Gastrocnemius medialis (tissue), 4 donors: ENCODE results near the gene ZNF232. TPM values are rescaled to one million over a fixed set of nuclear protein-coding genes. Genes with fewer than 3 reads are reported as not detected.

Source experiments
- ATAC-seq, 2 donors: fragments of 150-250 bp; one replicate each; pipeline ENCODE4 v1.9.1; 2016
- DNase-seq, 2 donors: peaks; one replicate each; pipeline ENCODE4 v3.0.0-alpha.2; 2019
- H3K27ac ChIP-seq, 4 donors: fragments of 200-600 bp; sonication (generic); 1 replicate in 1 of 4; 2 replicates in 3 of 4; pipeline ENCODE4 v1.5.1; 2016 to 2018; ENCODE audit warnings: mild to moderate bottlenecking in 2 of 4, moderate library complexity in 1 of 4
- H3K27me3 ChIP-seq, 3 donors: fragments of 200-600 bp; sonication (generic) in 2 of 3; 1 replicate in 1 of 3; 2 replicates in 2 of 3; pipeline versions ENCODE4 v1.5.1 to v1.6.0; 2016 to 2019; ENCODE audit warnings: mild to moderate bottlenecking in 1 of 3, moderate library complexity in 1 of 3
- H3K36me3 ChIP-seq, 2 donors: fragments of 200-600 bp; sonication (generic) in 1 of 2; one replicate each; pipeline ENCODE4 v1.5.1; 2017 to 2018
- H3K4me1 ChIP-seq, 2 donors: fragments of 200-600 bp; sonication (generic) in 1 of 2; one replicate each; pipeline ENCODE4 v1.5.1; 2016 to 2017; ENCODE audit warnings: mild to moderate bottlenecking in 2 of 2
- H3K4me3 ChIP-seq, 4 donors: fragments of 200-600 bp; sonication (generic) in 3 of 4; 1 replicate in 1 of 4; 2 replicates in 3 of 4; pipeline ENCODE4 v1.5.1; 2016 to 2019; ENCODE audit warnings: mild to moderate bottlenecking in 2 of 4
- H3K9me3 ChIP-seq, 3 donors: fragments of 200-600 bp; sonication (generic) in 2 of 3; 1 replicate in 1 of 3; 2 replicates in 2 of 3; pipeline ENCODE4 v1.5.1; 2016 to 2019
- POLR2A ChIP-seq, 2 donors: fragments of 450-650 bp; IDR thresholded peaks; one replicate each; pipeline ENCODE4 v1.6.1; 2017; ENCODE audit warnings: antibody characterized with exemption in 2 of 2, mild to moderate bottlenecking in 2 of 2, moderate library complexity in 2 of 2
- in situ Hi-C, 4 donors: fragments of 200-750 bp; cut with MboI; loops; one replicate each; pipeline versions ENCODE4 v1.15.0 to v1.8.0; 2017; ENCODE audit warnings: low sequenced_read_pairs in 4 of 4
- intact Hi-C: fragments of 100-400 bp; cut with DNase I; formaldehyde crosslinking; loops from one replicate; pipeline ENCODE4 v1.15.1; 2023; ENCODE audit warnings: low total_unique reads
- total RNA-seq, 4 donors: library from RNA; depleted of rRNA; stranded (reverse); fragments of >200 nt; gene quantifications; one replicate each; pipeline versions ENCODE4 v1.1.0 to v1.2.3, GENCODE V29; 2016
- TF ChIP-seq, protein P1 (sequence below), 5 experiments: fragments of 450-650 bp in 3 of 5; fragments of 200-600 bp in 2 of 5; sonication (generic) in 2 of 5; IDR thresholded peaks in 4 of 5; conservative IDR thresholded peaks in 1 of 5; 1 replicate in 4 of 5; 2 replicates in 1 of 5; pipeline ENCODE4 v1.5.1; 2016 to 2019; ENCODE audit warnings: antibody characterized with exemption in 5 of 5, mild to moderate bottlenecking in 3 of 5, moderate library complexity in 3 of 5

ZNF232 gene
- total RNA-seq, 4 donors from 2014 or later = 5.8 to 13.5 (median 7.7) TPM

DNA sequence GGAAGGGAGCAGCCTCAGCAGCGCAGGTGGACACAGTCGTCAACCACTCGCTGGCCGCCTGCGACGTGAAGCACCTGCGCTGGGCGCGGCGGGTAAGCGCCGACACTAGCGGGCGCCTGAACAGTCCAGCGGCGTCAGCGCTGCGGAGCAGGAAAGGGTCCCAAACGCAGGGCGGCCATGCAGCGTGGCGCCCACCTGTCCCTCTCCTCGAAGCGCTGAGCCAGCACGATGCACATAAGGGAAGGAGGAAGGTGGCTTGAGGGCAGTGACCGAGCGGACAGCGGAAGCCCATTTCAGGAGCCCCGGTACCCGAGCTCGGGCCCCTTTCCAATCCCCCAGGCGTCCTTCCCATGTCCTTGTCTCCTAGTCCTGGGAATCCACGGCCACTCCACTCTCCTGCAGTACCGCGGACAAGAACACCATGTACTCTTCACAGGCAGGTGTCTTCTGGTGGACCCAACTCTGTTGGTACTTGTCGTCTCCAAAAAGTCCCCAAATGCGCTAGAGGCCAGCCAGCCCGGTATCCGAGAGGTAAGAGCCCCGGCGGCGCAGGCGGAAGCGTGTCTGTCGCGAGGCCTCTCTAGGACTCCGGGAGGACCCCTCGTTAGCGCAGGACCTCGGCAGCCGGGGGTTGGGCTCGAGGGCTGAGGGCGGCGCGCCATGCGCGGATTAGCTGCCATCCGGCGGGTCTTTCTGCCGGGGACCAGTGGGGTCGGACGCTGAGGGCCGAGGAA lies 14.4 kb downstream of the ZNF232 start:
- Histone ChIP-seq H3K9me3 (peaks cover 11 to 50% (median 32%) of the 10 kb centered on the region in 3 donors), H3K36me3 (peaks cover under 1 to 20% of the 10 kb centered on the region in 2 donors), H3K4me3 (peak overlapping the region; percentile 45 to 51 (median 46)), H3K4me1 (peaks cover 0 to 3% of the 10 kb centered on the region in 2 donors), H3K27me3 (no peaks in the 10 kb centered on the region), H3K27ac (peak overlapping the region in 2 of 4 donors; percentile 29 to 35)
- intact Hi-C loops (no loop called here), in situ Hi-C loops (no loop called here)
- no peak for TF ChIP-seq POLR2A (IDR thresholded peaks at IDR 0.05)
- TF ChIP-seq, protein P1, sequence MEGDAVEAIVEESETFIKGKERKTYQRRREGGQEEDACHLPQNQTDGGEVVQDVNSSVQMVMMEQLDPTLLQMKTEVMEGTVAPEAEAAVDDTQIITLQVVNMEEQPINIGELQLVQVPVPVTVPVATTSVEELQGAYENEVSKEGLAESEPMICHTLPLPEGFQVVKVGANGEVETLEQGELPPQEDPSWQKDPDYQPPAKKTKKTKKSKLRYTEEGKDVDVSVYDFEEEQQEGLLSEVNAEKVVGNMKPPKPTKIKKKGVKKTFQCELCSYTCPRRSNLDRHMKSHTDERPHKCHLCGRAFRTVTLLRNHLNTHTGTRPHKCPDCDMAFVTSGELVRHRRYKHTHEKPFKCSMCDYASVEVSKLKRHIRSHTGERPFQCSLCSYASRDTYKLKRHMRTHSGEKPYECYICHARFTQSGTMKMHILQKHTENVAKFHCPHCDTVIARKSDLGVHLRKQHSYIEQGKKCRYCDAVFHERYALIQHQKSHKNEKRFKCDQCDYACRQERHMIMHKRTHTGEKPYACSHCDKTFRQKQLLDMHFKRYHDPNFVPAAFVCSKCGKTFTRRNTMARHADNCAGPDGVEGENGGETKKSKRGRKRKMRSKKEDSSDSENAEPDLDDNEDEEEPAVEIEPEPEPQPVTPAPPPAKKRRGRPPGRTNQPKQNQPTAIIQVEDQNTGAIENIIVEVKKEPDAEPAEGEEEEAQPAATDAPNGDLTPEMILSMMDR (IDR thresholded peaks at IDR 0.05 in 4 of 5, conservative IDR thresholded peaks at IDR 0.05 in 1 of 5) = no peak
- ATAC-seq (peak in 1 of 2 donors; percentile 20), DNase-seq (no peak)

DNA sequence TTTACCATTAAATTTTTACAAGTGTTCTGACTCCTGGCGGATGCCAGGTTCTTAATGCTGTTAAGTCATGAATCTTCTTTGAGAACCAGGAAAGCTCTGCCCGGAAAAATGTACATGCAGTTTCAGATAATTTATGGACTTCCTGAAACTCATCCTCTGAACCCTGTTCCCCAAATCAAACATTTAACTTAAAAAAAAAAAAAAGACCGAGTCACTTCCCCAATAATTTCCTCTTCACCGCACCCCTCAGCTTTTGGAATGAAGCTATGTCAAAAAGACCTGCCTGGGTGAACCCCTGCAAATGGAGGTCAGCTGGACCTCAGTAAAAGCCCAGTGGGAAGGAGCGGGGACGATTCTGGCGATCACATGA lies 15.0 kb downstream of the ZNF232 start:
- Histone ChIP-seq H3K27ac (peak overlapping the region in 2 of 4 donors; percentile 29 to 35), H3K4me1 (peaks cover 0 to 3% of the 10 kb centered on the region in 2 donors), H3K4me3 (peak overlapping the region; percentile 45 to 51 (median 46)), H3K9me3 (peaks cover 13 to 55% (median 35%) of the 10 kb centered on the region in 3 donors), H3K36me3 (peaks cover 6 to 26% of the 10 kb centered on the region in 2 donors), H3K27me3 (no peaks in the 10 kb centered on the region)
- no peak for DNase-seq
- in situ Hi-C loops (no loop called here), intact Hi-C loops (no loop called here)
- TF ChIP-seq, protein P1 (IDR thresholded peaks at IDR 0.05 in 4 of 5, conservative IDR thresholded peaks at IDR 0.05 in 1 of 5) = no peak
- no peak for TF ChIP-seq POLR2A (IDR thresholded peaks at IDR 0.05)
- ATAC-seq = no peak

DNA sequence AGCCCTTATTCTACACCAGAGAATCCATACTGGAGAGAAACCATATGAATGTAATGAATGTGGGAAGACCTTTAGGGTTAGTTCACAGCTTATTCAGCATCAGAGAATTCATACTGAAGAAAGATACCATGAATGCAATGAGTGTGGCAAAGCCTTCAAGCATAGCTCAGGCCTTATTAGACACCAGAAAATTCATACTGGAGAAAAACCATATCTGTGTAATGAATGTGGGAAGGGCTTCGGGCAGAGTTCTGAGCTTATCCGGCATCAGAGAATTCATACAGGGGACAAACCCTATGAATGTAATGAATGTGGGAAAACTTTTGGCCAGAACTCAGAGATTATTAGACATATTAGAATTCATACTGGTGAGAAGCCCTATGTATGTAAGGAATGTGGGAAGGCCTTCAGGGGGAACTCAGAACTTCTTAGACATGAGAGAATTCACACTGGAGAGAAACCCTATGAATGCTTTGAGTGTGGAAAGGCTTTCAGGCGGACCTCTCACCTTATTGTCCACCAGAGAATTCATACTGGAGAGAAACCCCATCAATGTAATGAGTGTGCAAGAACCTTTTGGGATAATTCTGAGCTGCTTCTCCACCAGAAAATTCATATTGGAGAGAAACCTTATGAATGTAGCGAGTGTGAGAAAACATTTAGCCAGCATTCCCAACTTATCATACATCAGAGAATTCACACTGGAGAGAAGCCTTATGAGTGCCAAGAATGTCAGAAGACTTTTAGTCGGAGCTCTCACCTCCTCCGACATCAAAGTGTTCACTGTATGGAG lies 19.3 kb downstream of the ZNF232 start:
- ATAC-seq (no peak), DNase-seq (no peak)
- Histone ChIP-seq H3K9me3 (peaks cover 13 to 87% (median 62%) of the 10 kb centered on the region in 3 donors), H3K4me1 (peaks cover 0 to 3% of the 10 kb centered on the region in 2 donors), H3K36me3 (peaks cover 29 to 69% of the 10 kb centered on the region in 2 donors), H3K27ac (no peak overlapping the region), H3K4me3 (peak overlapping the region in 1 of 4 donors; percentile 12), H3K27me3 (no peaks in the 10 kb centered on the region)
- intact Hi-C loops (no loop called here), in situ Hi-C loops (no loop called here)
- TF ChIP-seq POLR2A (IDR thresholded peaks at IDR 0.05) = no peak
- TF ChIP-seq, protein P1 (IDR thresholded peaks at IDR 0.05 in 4 of 5, conservative IDR thresholded peaks at IDR 0.05 in 1 of 5) = no peak

DNA sequence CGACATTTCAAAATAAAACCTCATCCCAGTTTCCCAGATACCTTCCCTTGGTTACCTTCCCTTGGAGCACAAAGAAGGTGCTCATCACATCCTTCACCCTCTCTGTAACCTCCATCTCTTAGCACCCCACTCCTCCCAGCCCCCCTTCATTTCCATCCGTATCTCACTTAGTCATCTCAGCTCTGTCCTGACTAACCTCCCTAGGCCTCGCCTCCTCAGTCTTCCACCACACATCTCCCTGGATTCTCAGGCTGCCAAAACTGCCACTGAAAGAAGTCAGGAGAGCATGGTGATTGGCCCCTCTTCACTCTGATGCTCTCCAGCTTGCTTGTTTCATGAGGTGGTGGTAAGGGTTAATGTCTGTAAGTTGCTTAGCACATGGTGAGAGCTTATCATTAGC lies 31.1 kb downstream of the ZNF232 start:
- intact Hi-C loops = no loop called here
- H3K4me3 ChIP-seq = no peak overlapping the region
- H3K4me1 ChIP-seq = peaks cover 17 to 19% of the 10 kb centered on the region in 2 donors
- DNase-seq (no peak), ATAC-seq (no peak)
- peaks cover 0 to 36% of the 10 kb centered on the region in 2 donors for H3K36me3 ChIP-seq
- no peak for TF ChIP-seq POLR2A (IDR thresholded peaks at IDR 0.05)
- TF ChIP-seq, protein P1 (IDR thresholded peaks at IDR 0.05 in 4 of 5, conservative IDR thresholded peaks at IDR 0.05 in 1 of 5) = no peak
- H3K9me3 ChIP-seq = peaks cover 0 to 15% (median 0%) of the 10 kb centered on the region in 3 donors
- no peak overlapping the region for H3K27ac ChIP-seq
- in situ Hi-C loops = no loop called here
- H3K27me3 ChIP-seq = no peaks in the 10 kb centered on the region
